HEK293T (cell line): ENCODE results near the gene TEAD1.

Experiments
- CTCF ChIA-PET: fragments of 350-600 bp; formaldehyde crosslinking; extraction: SDS; loops from one replicate; lab custom pipeline; 2021; ENCODE audit warnings: antibody characterized with exemption, inconsistent platforms; lab: Yijun Ruan, JAX
- POLR2A ChIA-PET: fragments of 350-600 bp; formaldehyde crosslinking; extraction: SDS; loops from one replicate; lab custom pipeline; 2020; ENCODE audit warnings: antibody characterized with exemption, inconsistent platforms; lab: Yijun Ruan, JAX
- DNase-seq: peaks from one replicate; pipeline ENCODE4 v3.0.0; 2012; ENCODE audit warnings: mixed read lengths; ENCODE audit errors: extremely low spot score
- ARNT ChIP-seq: fragments of 450-650 bp; IDR thresholded peaks from 2 replicates; pipeline ENCODE4 v1.6.1; 2017; ENCODE audit warnings: mild to moderate bottlenecking
- BHLHE40 ChIP-seq: fragments of 450-650 bp; IDR thresholded peaks from 2 replicates; pipeline ENCODE4 v1.6.1; 2016; ENCODE audit warnings: mild to moderate bottlenecking, moderate library complexity, borderline replicate concordance
- CTBP1 ChIP-seq: fragments of 450-650 bp; IDR thresholded peaks from 2 replicates; pipeline ENCODE4 v1.6.1; 2016; ENCODE audit warnings: borderline replicate concordance
- ELF4 ChIP-seq: fragments of 450-650 bp; IDR thresholded peaks from 2 replicates; pipeline ENCODE4 v1.6.1; 2017; ENCODE audit warnings: antibody characterized with exemption
- FOXA1 ChIP-seq: fragments of 450-650 bp; IDR thresholded peaks from 2 replicates; pipeline ENCODE4 v1.6.1; 2016; ENCODE audit warnings: mild to moderate bottlenecking
- FOXK2 ChIP-seq: fragments of 450-650 bp; IDR thresholded peaks from 2 replicates; pipeline ENCODE4 v1.6.1; 2016; ENCODE audit warnings: mild to moderate bottlenecking
- FOXM1 ChIP-seq: fragments of 450-650 bp; IDR thresholded peaks from 2 replicates; pipeline ENCODE4 v1.6.1; 2017; ENCODE audit warnings: mild to moderate bottlenecking, borderline replicate concordance
- HDGF ChIP-seq: fragments of 450-650 bp; IDR thresholded peaks from 2 replicates; pipeline ENCODE4 v1.6.1; 2017; ENCODE audit warnings: antibody characterized with exemption, borderline replicate concordance
- L3MBTL2 ChIP-seq: fragments of 450-650 bp; conservative IDR thresholded peaks from 2 replicates; pipeline ENCODE4 v1.6.1; 2016; ENCODE audit warnings: mild to moderate bottlenecking
- LEF1 ChIP-seq: fragments of 450-650 bp; IDR thresholded peaks from 2 replicates; pipeline ENCODE4 v1.6.1; 2017; ENCODE audit warnings: mild to moderate bottlenecking, borderline replicate concordance
- NFRKB ChIP-seq: fragments of 450-650 bp; IDR thresholded peaks from 2 replicates; pipeline ENCODE4 v1.6.1; 2016; ENCODE audit warnings: mild to moderate bottlenecking, moderate library complexity
- PKNOX1 ChIP-seq: fragments of 450-650 bp; IDR thresholded peaks from 2 replicates; pipeline ENCODE4 v1.6.1; 2016
- SP1 ChIP-seq: fragments of 450-650 bp; IDR thresholded peaks from 2 replicates; pipeline ENCODE4 v1.6.1; 2017
- SUZ12 ChIP-seq: fragments of 450-650 bp; IDR thresholded peaks from 2 replicates; pipeline ENCODE4 v1.6.1; 2016; ENCODE audit warnings: mild to moderate bottlenecking
- TARDBP ChIP-seq: fragments of 450-650 bp; IDR thresholded peaks from 2 replicates; pipeline ENCODE4 v1.6.1; 2016
- ZNF384 ChIP-seq: fragments of 450-650 bp; IDR thresholded peaks from 2 replicates; pipeline ENCODE4 v1.6.1; 2016

Gene TEAD1

GRCh38 chr11:12770966-12771597, 96.9 kb downstream of the TEAD1 start:
- no peak for DNase-seq
- POLR2A ChIA-PET = no interaction called here
- TF ChIP-seq TARDBP (no peak), ELF4 (no peak), HDGF (no peak), SUZ12 (no peak), NFRKB (no peak), ZNF384 (no peak), FOXK2 (no peak), LEF1 (no peak), PKNOX1 (no peak), ARNT (no peak), CTBP1 (no peak)
- CTCF ChIA-PET = no interaction called here

GRCh38 chr11:12771875-12772274, 97.7 kb downstream of the TEAD1 start:
- ChIA-PET POLR2A (no interaction called here), CTCF (no interaction called here)
- TF ChIP-seq NFRKB (no peak), TARDBP (no peak), FOXM1 (no peak), LEF1 (no peak), CTBP1 (no peak), SP1 (no peak), FOXA1 (no peak), ELF4 (no peak), SUZ12 (no peak), BHLHE40 (no peak), PKNOX1 (no peak), FOXK2 (no peak), ARNT (no peak), ZNF384 (no peak)
- DNase-seq = no peak

GRCh38 chr11:12772324-12772723, 98.1 kb downstream of the TEAD1 start:
- no peak for DNase-seq
- CTCF ChIA-PET = no interaction called here
- POLR2A ChIA-PET = no interaction called here
- no peak for TF ChIP-seq L3MBTL2
- no peak for TF ChIP-seq FOXA1
- no peak for TF ChIP-seq NFRKB
- no peak for TF ChIP-seq FOXM1
- no peak for TF ChIP-seq SP1
- no peak for TF ChIP-seq LEF1
- TF ChIP-seq ELF4 = no peak
- no peak for TF ChIP-seq TARDBP
- no peak for TF ChIP-seq PKNOX1
- TF ChIP-seq FOXK2 = no peak
- TF ChIP-seq ZNF384 = no peak
- TF ChIP-seq ARNT = no peak

- DNase-seq = no peak
- POLR2A ChIA-PET = no interaction called here
- CTCF ChIA-PET = no interaction called here
- no peak for TF ChIP-seq HDGF
- no peak for TF ChIP-seq TARDBP
- no peak for TF ChIP-seq LEF1
- TF ChIP-seq CTBP1 = no peak
- TF ChIP-seq L3MBTL2 = no peak
- TF ChIP-seq PKNOX1 = no peak
- TF ChIP-seq ARNT = no peak
- no peak for TF ChIP-seq FOXA1
- TF ChIP-seq ELF4 = no peak
- TF ChIP-seq FOXK2 = no peak
- TF ChIP-seq BHLHE40 = no peak
- no peak for TF ChIP-seq SUZ12
- TF ChIP-seq NFRKB = no peak
- no peak for TF ChIP-seq FOXM1
- no peak for TF ChIP-seq ZNF384
- no peak for TF ChIP-seq SP1
These were observed 99.4 kb downstream of the TEAD1 start for GRCh38 chr11:12773591-12773990.

- CTCF ChIA-PET = no interaction called here
- DNase-seq = no peak
- no peak for TF ChIP-seq FOXK2
- no peak for TF ChIP-seq SP1
- TF ChIP-seq PKNOX1 = no peak
- no peak for TF ChIP-seq CTBP1
- TF ChIP-seq TARDBP = no peak
- TF ChIP-seq ZNF384 = no peak
- TF ChIP-seq FOXA1 = no peak
- no peak for TF ChIP-seq HDGF
- TF ChIP-seq LEF1 = no peak
- no peak for TF ChIP-seq BHLHE40
- no peak for TF ChIP-seq ELF4
- no peak for TF ChIP-seq L3MBTL2
- TF ChIP-seq NFRKB = no peak
- no peak for TF ChIP-seq ARNT
- POLR2A ChIA-PET = no interaction called here
These were observed 101.7 kb downstream of the TEAD1 start for GRCh38 chr11:12775955-12776354.
